Measurements from ENCODE around the gene STARD10.

The STARD10 gene

GRCh38 chr11:72740562-72741428 lies 53.1 kb downstream of the STARD10 start:
- TF ChIP-seq CTCF (IDR thresholded peaks at IDR 0.05; ENCODE audit: low read depth, low read length) = no peak
- DNase-seq (ENCODE audit: extremely low read depth, low read depth) = no peak

- no peak for DNase-seq (ENCODE audit: extremely low read depth, low read depth)
- TF ChIP-seq CTCF (IDR thresholded peaks at IDR 0.05; ENCODE audit: low read depth, low read length) = no peak
Observed at GRCh38 chr11:72740060-72740424, 53.8 kb downstream of the STARD10 start.

- no peak for TF ChIP-seq CTCF (IDR thresholded peaks at IDR 0.05; ENCODE audit: low read depth, low read length)
- DNase-seq (ENCODE audit: extremely low read depth, low read depth) = no peak
Observed at GRCh38 chr11:72739240-72740059, 54.4 kb downstream of the STARD10 start.

GRCh38 chr11:72738199-72739141 lies 55.4 kb downstream of the STARD10 start:
- no peak for TF ChIP-seq CTCF (IDR thresholded peaks at IDR 0.05; ENCODE audit: low read depth, low read length)
- DNase-seq (ENCODE audit: extremely low read depth, low read depth) = no peak

- no peak for TF ChIP-seq CTCF (IDR thresholded peaks at IDR 0.05; ENCODE audit: low read depth, low read length)
- DNase-seq (ENCODE audit: extremely low read depth, low read depth) = no peak
Observed at GRCh38 chr11:72737336-72737735, 56.5 kb downstream of the STARD10 start.

- no peak for TF ChIP-seq CTCF (IDR thresholded peaks at IDR 0.05; ENCODE audit: low read depth, low read length)
- no peak for DNase-seq (ENCODE audit: extremely low read depth, low read depth)
Observed at GRCh38 chr11:72736452-72737069, 57.3 kb downstream of the STARD10 start.
